ENCODE results near the gene CYB561A3. TPM values are rescaled to one million over a fixed set of nuclear protein-coding genes. Genes with fewer than 3 reads are reported as not detected.

Gene CYB561A3
- total RNA-seq, 1 experiment from 2014 or later = 58.5 TPM

DNA sequence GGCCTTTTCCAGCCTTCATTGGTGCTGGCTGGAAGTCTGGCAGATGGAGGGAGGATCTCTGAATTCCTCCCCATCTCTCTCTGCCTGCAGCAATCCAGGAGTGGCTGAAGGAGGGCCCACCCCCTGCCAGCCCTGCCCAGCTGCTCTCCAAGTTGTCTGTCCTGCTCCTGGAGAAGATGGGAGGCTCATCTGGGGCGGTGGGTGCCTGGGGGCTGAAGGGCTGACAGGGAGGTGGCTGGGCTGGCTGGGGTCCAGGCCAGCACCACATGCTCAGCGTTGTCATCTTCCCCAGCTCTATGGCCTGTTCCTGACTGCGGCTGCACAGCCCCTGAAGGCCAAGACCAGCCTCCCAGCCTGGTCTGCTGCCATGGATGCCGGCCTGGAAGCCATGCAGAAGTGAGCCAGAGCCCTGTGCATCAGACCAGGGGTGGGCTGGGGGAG lies 16.5 kb downstream of the CYB561A3 start:
- peak; percentile 85 for DNase-seq (ENCODE audit: low read depth)

DNA sequence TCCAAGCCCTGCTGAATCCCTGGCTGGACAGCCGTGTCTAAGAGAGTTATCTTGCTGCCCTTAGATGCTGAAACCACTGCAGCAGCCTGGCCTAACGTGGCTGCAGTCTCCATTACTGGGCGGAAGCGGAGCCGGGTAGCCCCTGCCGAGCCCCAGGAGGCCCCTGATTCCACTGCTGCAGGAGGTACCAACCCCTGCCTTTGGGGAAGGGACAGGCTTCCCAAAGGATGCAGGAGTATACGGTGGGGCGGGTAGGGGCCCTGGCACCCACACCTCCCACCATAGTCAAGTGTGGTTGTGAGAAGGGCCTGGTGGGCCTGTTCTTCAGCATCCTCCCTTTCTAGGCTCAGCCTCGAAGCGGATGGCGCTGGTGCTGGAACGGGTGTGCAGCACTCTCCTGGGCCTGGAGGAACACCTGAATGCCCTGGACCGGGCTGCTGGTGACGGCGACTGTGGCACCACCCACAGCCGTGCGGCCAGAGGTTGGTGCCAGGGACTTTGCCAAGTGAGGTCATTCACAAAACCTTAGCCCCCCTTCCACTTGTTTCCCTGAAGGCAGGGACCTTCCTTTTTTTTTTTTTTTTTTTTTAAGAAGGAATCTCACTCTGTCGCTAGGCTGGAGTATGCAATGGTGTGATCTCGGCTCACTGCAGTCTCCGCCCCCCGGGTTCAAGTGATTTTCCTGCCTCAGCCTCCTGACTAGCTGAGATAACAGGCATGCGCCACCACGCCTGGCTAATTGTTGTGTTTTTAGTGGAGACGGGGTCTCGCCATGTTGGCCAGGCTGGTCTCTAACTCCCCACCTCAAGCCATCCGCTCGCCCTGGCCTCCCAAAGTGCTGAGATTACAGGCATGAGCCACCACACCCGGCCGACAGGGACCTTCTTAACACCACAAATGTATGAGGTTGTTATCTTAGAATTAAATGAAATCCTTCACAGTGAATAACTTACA lies 17.6 kb downstream of the CYB561A3 start:
- no peak for DNase-seq (ENCODE audit: low read depth)

DNA sequence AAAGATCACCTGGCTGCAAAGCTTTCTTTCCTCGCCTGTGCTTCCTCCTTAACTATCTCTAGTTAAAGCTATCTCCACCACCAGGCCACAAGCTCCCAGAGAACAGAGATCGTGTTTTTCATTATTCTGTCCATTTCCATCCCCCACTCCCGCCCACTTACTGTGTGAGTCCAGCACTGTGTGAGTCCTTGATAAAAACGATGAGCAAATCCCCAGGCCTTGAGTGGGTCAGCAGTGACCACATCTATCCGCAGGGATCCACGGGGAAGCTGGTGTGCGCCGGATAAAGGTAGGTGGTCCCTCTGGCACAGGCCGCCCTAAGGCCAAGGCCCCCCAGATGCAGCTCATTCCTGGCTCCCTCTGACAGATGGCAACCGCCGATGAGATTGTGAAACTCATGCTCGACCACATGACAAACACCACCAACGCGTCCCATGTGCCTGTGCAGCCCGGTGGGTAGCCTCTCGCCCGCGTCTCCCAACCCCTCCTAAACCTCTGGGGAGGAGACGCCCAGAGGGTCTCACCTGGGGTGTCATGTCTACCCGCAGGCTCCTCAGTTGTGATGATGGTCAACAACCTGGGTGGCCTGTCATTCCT lies 19.4 kb downstream of the CYB561A3 start:
- DNase-seq (ENCODE audit: low read depth) = no peak

DNA sequence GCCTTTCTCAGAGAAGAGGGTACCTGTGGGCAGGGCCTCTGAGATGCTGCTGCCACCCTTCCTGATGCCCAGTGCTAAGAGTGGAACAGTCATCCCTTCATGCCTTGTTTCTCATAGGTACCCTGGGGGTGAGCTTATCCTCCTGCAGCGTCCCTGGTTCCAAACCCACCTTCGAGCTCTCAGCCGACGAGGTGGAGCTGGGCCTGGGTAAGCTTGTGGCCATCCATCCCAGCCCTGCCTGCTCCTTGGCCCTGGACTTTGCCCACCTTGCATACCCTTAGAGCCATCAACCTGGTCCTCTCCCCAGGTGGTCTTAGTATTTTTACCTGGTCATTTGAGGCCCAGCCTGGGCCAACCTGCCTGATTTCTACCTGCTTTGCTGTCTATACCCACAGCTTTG lies 20.0 kb downstream of the CYB561A3 start:
- DNase-seq (ENCODE audit: low read depth) = no peak

DNA sequence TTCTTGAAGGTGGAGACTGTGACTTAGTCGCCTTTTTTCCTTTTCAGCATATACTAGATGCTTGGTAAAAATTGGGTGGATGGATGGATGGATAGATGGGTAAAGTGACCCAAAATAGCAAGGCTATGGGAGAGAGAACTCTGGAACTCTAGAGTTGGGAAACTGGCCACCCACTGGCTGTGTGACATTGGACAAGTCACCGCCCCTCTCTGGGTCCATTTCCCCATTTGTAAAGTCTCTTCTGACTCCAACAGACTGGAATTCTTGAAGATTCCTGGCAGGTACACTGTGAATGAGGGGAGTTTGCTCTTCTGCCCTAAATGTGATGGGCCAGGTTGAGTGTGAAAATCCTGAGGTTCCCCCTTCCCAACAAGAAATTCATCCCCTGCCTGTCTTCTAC lies 20.7 kb downstream of the CYB561A3 start:
- no peak for DNase-seq (ENCODE audit: low read depth)

DNA sequence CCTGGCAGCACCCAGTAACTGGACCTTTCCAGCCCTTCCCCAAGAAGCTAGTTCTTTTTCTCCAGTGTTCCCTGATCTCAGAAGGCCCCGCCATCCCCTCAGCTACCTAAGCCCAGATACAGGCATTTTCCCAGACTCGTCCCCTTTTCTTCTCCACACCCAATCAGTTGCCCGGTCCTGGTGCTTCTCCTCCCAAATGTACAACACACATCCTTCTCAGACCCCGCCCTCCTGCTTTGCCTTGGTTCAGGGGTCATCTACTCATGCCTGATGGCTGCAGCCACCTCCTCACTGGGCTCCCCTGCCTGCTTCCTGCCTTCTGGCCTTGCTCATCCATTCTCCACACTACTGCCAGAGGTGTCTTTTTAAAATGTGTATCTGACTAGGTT lies 22.2 kb downstream of the CYB561A3 start:
- DNase-seq (ENCODE audit: low read depth) = no peak

DNA sequence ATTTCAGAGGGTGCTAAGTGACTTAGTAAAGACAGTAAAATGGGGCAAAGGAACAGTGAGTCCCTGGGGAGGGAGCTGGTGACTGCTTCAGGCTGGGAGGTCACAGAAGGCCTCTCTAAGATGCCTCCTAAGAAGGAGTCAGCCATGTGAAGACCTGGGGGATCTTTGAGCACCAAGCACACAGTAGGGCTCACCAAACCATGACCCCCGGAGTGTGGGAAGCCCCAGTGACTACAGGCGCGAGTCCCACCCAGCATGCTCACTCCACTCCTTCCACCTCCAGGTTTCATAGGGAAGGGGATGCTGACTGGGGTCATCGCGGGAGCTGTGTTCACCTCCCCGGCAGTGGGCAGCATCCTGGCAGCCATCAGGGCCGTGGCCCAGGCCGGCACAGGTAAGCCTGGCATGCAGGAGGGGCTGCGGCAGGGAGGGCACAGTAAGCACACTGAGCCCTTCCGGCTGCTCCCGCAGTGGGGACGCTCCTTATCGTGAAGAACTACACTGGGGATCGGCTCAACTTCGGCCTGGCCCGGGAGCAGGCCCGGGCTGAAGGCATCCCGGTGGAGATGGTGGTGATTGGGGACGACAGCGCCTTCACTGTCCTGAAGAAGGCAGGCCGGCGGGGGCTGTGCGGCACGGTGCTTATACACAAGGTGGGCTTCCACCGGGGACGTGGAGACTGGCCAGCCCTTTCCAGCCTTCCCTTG lies 22.7 kb downstream of the CYB561A3 start:
- DNase-seq (ENCODE audit: low read depth) = no peak

DNA sequence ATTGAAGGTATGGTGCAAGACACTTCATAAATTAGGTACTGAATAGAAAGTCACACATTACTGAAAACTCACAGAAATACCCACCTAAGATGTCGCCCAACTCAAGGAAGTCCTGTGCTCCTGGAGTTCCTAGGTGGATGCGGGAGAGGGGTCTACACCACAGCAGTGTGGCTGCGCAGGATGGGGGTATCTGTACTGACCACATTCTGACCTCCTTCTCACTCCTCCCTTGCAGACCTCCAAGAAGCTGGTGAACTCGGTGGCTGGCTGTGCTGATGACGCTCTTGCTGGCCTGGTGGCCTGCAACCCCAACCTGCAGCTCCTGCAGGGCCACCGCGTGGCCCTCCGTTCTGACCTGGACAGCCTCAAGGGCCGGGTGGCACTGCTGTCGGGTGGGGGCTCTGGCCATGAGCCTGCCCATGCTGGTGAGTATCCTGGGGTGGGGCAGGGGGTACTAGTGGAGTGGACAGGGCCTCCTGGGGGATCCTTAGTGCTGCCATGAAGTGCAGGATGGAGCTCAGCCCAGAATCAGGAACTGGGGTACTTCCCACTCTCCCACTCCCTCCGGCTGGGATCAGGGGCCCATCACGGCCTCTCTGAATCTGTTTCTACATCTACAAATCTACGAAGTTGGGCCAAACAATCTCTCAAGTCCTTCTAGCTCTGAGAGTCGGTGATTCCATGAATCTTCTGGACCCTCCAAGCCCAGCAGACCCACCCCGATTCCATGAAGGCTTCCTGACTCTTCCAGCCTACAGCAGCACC lies 23.8 kb downstream of the CYB561A3 start:
- DNase-seq (ENCODE audit: low read depth) = no peak

DNA sequence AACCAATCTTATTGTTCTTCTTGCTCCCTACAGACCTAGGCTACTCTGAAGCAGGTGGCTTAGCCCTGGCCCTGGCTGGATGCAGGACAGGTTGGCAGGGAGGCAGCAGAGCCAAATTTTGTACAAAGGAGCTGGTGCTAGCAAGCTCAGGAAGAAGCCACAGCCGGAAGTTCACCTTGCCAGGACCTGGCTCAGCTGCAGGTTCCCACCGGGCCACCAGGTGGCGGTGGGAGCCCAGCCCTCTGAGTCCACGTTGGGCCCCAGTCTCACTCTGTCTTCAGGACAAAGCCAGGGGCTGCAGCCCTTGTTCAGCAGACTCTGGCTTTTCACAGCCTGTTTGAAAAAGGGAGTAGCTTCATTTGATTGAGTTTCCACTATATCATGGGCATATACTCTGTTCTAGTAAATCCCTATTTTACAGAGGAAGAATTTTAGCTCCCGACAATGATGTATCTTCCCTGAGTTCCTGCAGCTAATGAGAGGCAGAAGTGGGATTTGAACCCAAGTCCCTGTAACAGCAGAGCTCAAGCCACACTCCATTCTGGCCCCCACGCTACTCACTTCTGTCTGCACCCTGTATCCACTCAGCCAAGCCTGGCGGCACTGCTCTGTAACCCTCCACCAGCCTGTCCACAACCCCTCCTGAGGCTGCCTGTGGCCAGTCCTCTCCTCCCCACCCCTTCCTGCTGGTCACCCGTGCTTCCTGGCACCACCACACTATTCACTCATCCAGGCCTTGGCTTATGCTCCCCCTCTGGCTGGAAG lies 25.3 kb downstream of the CYB561A3 start:
- DNase-seq (ENCODE audit: low read depth) = peak; percentile 68

DNA sequence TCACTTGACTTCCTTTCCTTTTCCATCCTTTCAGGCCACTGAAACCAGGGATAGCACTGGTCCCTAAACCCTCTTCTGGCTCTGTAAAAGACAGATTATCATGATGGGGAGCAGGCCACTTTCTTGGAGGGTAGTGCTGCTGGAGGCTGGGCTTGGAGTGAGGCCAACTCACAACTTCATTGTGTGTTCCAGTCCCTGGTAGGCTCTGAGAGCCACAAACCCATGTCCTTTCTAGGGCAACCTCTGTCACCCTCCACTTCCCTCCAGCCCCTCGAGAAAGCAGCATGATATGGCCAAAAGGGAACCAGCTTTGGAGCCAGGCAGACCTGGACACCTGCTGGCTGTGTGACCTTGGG lies 26.3 kb downstream of the CYB561A3 start:
- DNase-seq (ENCODE audit: low read depth) = no peak

DNA sequence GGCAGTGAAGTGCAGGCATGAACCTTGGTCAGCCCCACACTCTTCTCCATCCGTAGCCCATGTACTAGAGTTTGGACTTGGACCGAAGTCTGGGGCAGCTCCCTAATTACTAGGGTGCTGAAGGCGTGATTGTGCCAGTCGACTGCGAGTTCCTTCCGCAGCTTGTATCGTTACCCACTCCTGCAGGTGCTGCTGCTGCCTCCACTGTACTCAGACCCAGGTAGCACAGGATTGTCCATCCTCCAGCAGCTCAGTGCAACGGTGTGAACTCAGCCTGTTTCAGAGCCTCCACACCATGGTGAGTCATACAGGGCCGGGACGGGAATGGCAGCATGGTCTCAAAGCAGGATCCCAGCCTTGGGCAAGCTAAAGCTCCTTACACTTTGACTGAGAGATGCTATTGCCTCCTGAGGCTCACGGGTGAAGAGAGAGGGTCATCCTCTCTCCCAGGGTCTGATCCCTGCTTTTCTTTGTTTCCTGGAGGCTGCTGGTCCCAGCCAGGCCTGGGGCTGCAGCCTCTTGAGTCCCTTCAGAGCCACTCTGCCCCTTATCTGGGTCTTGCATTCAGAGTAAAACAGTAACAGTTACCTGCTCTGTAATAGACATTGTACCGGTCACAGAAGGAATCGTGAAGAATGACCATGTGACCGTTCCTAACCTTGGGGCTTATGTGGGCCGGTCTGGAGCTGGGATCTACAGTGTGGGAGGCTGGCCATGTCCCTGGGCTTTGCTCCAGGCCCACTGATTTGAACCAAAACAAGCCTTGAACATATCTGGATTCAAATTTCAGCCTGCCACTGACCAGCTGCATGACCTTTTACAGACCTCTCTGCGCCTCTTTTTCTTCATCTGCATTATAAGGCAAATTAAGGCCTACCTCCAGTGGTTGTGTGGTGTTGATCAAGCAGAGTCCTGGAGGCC lies 27.0 kb downstream of the CYB561A3 start:
- peak; percentile 62 for DNase-seq (ENCODE audit: low read depth)

DNA sequence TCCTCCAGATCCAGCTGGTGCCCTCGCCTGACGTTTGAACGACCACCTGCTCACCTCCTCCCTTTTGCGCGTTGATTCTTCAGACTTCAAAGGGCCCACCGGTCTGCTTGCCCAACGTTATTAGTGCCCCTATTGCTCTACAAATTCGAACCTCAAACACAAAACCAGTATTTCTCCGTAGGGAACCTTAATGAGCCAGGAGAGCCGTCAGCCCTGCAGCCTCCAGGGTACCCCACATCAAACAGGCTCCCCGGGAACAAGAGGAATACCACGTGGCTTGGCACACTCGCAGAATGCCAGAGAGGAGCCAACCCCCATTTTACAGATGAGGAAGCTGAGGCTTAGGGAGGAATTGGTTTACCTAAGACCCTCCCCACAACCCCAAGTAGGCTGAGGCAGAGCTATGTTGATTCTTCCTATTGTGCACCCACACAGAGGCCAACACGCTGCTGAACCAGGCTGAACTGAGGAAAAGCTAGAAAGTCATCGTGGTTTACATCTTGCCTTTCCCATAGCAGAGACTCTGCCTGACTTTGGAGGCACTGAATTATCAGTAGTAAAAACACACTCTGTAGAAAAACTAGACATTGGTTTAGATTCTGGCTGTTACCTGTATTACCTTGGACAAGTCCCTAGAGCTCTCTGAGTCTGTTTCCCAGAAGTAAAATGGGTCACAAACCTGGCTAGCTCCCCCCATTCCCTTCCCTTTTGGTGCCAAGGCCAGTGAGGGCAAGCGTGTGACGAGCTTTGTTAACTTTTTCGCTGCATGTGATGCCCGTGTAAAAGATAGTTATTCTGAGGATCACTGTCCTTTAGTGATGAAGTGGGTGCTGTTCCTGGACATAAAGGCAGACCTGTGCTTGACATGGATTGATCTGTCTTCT lies 27.9 kb downstream of the CYB561A3 start:
- DNase-seq (ENCODE audit: low read depth) = no peak

DNA sequence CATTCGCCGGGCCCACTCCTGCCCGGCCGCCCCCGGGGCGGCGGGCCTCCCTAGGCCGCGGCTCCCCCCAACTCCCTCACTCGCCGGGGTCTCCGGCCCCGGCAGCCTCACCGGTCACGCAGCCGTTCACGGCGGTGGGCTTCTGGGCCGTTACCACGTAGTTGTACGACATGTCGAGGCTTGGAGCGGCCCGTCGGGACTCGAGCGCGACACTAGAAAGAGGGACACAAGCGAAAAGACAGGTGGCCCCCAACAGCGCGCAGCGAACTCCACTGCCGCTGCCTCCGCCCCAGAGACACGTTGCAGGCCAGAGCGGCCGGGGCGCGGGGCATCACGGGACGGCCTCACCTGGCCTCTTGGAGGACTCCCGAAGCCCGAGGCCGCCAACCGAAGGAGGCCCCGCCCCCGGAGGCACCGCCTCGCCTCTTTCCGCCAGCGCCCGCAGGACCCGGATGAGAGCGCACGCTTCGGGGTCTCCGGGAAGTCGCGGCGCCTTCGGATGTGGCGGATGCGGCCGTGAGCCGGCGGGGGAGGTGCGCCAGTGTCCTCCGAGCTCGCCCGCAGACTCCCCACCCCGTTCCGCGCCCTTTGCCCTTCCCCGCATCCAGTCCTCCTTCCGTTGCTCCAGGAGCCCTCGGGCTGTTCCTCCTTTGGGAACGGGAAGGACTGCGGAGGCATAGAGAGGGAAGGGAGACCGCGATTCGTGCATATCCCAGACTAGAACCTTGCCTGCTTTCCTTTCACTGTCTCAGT lies 28.7 kb downstream of the CYB561A3 start, which contains the start of the genes DDB1 and TKFC:
TSS of gene DDB1 (minus strand) at position 309 of the 753 bp plus-strand sequence. CDS start at position 172, 137 bp downstream.
TSS of gene TKFC (plus strand) at position 432 of the 753 bp plus-strand sequence. CDS start 1,501 bp downstream, outside the sequence.
- DNase-seq (ENCODE audit: low read depth) = peak; percentile 91

DNA sequence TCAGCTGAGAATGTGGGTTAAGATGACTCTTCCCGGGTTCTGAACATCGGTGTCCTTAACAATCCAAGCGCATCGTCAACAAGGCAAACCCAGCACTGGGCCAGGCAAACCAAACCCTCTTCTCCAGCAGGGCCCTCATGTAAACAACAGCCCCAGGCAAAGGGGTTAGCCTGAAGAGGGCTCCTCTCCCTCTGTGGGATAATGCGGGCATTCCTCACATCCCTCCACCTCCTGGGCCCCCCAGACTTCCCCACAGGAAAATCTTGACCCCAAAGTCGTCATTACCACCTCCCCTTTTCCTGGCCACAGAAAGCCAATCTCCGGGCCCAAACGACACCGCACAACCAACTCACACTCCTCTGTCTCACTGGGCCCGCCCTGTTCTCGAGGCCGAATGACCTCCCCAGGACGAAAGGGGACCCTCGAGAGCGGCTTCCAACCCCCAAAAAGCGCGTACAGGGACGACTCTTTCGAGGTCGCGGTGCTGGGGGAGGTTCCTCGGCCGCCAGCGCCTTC lies 29.3 kb downstream of the CYB561A3 start:
- peak; percentile 43 for DNase-seq (ENCODE audit: low read depth)

DNA sequence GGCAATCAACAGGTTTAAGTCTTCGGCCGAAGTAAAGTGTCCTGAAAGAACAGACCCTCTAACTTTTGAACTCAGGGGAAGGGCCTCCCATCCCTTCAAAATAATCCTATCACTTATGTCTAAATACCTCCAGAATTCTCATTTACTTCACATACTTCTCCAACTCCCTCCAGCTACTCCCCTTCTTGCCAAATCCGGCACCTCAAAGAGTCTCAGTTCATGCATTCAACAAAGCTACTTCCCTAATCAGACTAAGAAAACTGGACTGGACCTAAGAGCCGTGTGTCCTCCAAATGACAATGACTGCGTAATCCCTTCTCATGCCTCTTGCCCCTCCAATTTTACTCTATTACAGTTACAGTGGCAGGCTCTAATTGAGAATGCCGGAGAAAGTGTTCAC lies 30.0 kb downstream of the CYB561A3 start:
- DNase-seq (ENCODE audit: low read depth) = no peak

DNA sequence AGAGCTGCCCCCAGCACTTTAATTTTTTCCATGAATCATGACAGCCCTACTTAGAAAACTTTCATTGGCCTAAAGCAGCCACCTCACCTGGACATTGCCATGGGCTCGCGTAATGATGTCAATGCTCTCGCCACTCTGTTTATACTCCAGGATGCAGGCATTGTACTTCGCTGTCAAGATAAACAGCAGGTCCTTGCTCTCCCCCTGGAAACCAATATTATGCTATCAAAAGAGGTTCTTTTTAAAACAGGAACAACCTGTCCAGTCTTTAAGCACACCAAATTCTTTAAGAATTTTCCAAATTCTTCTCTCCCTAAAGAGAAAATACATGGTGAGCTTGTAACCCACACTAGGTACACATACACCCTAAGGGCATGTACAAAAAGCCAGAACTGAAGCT lies 31.8 kb downstream of the CYB561A3 start:
- DNase-seq (ENCODE audit: low read depth) = no peak

DNA sequence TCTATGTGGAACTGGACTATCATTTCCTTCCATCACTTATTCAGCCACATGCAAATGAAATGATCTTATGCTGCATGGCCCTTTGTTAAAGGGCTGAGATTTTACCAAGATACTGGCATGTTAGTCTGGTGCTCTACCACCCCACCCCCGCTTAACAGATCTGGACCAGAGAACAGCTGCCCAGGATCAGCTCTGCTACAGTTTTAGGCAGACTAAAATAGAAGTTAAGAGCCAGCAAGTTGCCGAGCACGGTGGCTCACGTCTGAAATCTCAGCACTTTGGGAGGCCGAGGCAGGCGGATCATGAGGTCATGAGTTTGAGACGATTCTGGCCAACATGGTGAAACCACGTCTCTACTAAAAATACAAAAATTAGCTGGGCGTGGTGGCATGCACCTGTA lies 33.3 kb downstream of the CYB561A3 start:
- DNase-seq (ENCODE audit: low read depth) = no peak

DNA sequence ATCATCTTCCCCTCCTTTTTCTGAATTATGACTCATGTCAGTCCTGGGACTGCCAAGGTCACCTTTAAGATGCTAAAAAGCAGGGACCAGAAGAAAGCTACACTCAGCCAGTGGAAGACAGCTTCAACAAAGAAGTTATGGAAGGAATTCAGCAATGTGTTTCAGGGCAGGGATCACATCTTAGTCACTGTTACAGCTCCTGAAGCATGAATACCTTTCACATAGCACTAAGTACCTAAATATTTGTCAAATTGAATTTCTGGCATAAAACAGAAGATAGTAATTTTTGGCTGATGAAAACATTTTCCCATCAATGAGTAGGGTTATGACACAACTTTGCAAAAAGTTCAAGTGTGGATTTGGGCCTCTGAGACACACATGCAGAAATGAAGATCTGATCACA lies 34.0 kb downstream of the CYB561A3 start:
- no peak for DNase-seq (ENCODE audit: low read depth)

All from RPMI7951 (cell line).